ENCODE data around the gene ACR. TPM values are rescaled to one million over a fixed set of nuclear protein-coding genes. Genes with fewer than 3 reads are reported as not detected.

ACR gene
- total RNA-seq, 120 experiments from 2014 or later: 0.33 to 2.9 (median 1.1) TPM; not detected in 24

Other genes starting within 250 kb of the ACR start
- gene LMF2, start 230.5 kb upstream of the ACR start, total RNA-seq: 10 to 100 TPM; 32.4 to 63.2 (median 43.6) TPM
- gene NCAPH2, start 230.0 kb upstream of the ACR start, total RNA-seq: 10 to 100 TPM; 47.2 to 83.2 (median 61.5) TPM
- 10 to 100 TPM in 4 of 120 experiments, 1 to 10 TPM in 45, under 1 TPM in 4, not detected in 67; 0.59 to 11.9 (median 2.8) TPM for gene SCO2, start 212.6 kb upstream of the ACR start, total RNA-seq
- gene TYMP, start 208.2 kb upstream of the ACR start, total RNA-seq: 10 to 100 TPM in 50 of 120 experiments, 1 to 10 TPM in 70; 1.4 to 47.4 (median 7.6) TPM
- under 1 TPM in 40 of 120 experiments, not detected in 80; 0.13 to 0.68 (median 0.21) TPM for gene KLHDC7B, start 192.3 kb upstream of the ACR start, total RNA-seq
- gene SYCE3, start 175.3 kb upstream of the ACR start, total RNA-seq: 1 to 10 TPM in 14 of 120 experiments, not detected in 106; 1.4 to 6.0 (median 2.0) TPM
- gene CPT1B, start 159.8 kb upstream of the ACR start, total RNA-seq: 10 to 100 TPM; 16.1 to 79.3 (median 36.8) TPM
- gene CHKB, start 155.4 kb upstream of the ACR start, total RNA-seq: 100 to 1,000 TPM in 1 of 120 experiments, 10 to 100 TPM in 119; 36.7 to 115 (median 63.9) TPM
- 100 to 1,000 TPM in 119 of 120 experiments, 10 to 100 TPM in 1; 82.8 to 271 (median 217) TPM for gene MAPK8IP2, start 137.4 kb upstream of the ACR start, total RNA-seq
- 10 to 100 TPM; 32.1 to 72.7 (median 48.0) TPM for gene ARSA, start 110.1 kb upstream of the ACR start, total RNA-seq
- gene SHANK3, start 65.4 kb upstream of the ACR start, total RNA-seq: 100 to 1,000 TPM in 90 of 120 experiments, 10 to 100 TPM in 30; 42.8 to 197 (median 115) TPM
- 10 to 100 TPM; 40.2 to 93.2 (median 62.7) TPM for gene RABL2B, start 45.4 kb downstream of the ACR start, total RNA-seq

Measured in dorsolateral prefrontal cortex (tissue), 118 donors.